Peyer's patch (tissue), 4 donors: ENCODE measurements around the gene RENBP.

ENCODE experiments used
- POLR2A ChIP-seq, 2 donors: fragments of 450-650 bp; IDR thresholded peaks; one replicate each; pipeline ENCODE4 v1.5.1; 2017; ENCODE audit warnings: antibody characterized with exemption in 2 of 2, mild to moderate bottlenecking in 2 of 2, moderate library complexity in 2 of 2
- TF ChIP-seq, protein P1 (sequence below), 6 experiments: fragments of 450-650 bp in 4 of 6; fragments of 200-600 bp in 2 of 6; sonication (generic) in 1 of 6; IDR thresholded peaks; one replicate each; pipeline ENCODE4 v1.5.1; 2017 to 2019; ENCODE audit warnings: antibody characterized with exemption in 6 of 6, mild to moderate bottlenecking in 3 of 6, moderate library complexity in 1 of 6

- no peak for TF ChIP-seq POLR2A (IDR thresholded peaks at IDR 0.05)
- TF ChIP-seq, protein P1, sequence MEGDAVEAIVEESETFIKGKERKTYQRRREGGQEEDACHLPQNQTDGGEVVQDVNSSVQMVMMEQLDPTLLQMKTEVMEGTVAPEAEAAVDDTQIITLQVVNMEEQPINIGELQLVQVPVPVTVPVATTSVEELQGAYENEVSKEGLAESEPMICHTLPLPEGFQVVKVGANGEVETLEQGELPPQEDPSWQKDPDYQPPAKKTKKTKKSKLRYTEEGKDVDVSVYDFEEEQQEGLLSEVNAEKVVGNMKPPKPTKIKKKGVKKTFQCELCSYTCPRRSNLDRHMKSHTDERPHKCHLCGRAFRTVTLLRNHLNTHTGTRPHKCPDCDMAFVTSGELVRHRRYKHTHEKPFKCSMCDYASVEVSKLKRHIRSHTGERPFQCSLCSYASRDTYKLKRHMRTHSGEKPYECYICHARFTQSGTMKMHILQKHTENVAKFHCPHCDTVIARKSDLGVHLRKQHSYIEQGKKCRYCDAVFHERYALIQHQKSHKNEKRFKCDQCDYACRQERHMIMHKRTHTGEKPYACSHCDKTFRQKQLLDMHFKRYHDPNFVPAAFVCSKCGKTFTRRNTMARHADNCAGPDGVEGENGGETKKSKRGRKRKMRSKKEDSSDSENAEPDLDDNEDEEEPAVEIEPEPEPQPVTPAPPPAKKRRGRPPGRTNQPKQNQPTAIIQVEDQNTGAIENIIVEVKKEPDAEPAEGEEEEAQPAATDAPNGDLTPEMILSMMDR (IDR thresholded peaks at IDR 0.05): no peak
These were observed 44.0 kb upstream of the RENBP start for GRCh38 chrX:153988493-153988892.
